GM08714 (cell line): ENCODE data around the gene TEX53.

ENCODE experiments used
- H3K4me3 ChIP-seq: fragments of 200-500 bp; sonication (Bioruptor generic); 2 replicates; pipeline ENCODE4 v1.5.1; 2014; ENCODE audit warnings: mild to moderate bottlenecking, low read length, inconsistent platforms
- ZNF274 ChIP-seq: IDR thresholded peaks from 2 replicates; pipeline ENCODE4 v1.6.1; 2012; ENCODE audit warnings: mild to moderate bottlenecking, low read depth, low read length

The TEX53 gene

DNA sequence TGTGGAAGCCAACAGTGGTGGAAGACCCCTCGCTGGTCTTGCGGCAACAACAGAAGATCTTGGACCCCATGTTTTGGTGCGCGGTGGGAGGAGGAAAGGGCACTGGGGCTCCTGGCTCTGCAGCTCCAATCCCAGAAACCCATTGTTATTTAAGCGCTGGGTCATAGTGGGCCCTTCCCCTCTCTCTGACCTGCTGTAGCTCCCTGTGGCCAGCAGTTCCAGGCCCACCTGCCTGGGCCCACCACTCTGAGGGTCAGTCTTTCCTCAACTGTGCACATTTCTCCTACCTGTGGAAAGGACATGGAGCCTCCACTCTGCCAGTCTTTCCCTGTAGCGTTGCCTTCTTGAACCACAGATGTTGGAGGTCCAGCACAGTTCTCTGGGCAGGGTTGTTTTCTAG is at the start of gene TEX53:
TSS of gene TEX53 (minus strand) at position 101 of the 400 bp plus-strand sequence. CDS start at position 70, 31 bp downstream.
- H3K4me3 ChIP-seq, result no peak within 1 kb of the TSS
- TF ChIP-seq ZNF274, result no peak

DNA sequence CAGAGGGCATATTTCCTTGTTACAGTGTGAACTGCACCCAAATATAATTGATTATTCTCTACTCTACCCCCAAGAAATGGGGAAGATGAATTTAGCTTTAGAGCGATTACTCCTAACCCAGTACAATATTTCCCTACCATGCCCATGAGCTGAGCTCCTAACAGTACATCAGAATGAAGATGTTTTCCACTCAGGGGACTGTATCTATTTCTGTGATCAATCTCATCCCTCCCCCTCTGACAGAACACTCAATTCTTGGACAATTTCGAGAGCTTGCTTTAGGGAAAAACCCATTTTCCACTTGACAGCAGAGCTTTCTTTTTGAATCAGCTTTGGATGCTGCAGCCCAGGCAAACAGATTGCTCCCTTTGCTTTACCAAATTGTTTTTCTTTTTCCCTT is 49.1 kb upstream of the TEX53 start:
- TF ChIP-seq ZNF274, result no peak
- no peak overlapping the region for H3K4me3 ChIP-seq

DNA sequence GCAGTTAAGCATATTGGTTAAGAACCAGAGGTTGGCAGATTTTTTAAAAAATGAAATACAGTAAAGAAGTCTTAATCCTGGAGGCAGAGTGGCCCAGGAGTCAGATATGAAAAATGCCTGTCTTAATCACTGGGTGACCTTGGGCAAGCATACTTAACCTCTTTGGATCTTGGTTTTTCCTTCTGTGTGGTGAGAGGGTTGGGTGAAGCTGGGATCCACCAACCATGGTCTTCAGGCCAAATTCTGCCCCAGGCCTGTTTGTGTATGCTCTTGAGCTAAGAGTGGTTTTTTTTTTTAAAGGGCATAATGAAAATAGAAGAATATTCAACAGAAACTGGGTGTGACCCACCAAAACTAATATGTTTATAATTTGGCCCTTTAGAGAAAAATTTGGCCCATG is 44.4 kb upstream of the TEX53 start:
- H3K4me3 ChIP-seq, result no peak overlapping the region
- no peak for TF ChIP-seq ZNF274

DNA sequence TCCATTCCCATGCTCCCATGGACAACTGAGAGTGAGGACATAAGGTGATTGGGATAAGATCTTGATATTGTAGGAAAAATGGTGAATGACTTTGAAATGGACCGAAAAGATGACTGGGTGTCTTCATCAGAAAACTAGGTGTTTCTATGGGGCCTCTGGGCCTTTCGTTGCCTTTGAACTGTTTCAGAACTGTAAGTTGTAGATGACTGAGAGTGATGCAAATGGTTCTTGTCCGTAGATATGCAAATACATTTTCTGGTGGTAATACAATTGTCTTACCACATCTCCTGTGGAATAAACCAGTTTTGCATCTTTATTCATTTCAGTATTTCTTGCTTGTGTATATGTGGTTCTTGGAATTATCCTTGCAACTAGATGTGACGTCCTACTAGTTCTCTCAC is 40.3 kb upstream of the TEX53 start:
- H3K4me3 ChIP-seq, result no peak overlapping the region
- no peak for TF ChIP-seq ZNF274

DNA sequence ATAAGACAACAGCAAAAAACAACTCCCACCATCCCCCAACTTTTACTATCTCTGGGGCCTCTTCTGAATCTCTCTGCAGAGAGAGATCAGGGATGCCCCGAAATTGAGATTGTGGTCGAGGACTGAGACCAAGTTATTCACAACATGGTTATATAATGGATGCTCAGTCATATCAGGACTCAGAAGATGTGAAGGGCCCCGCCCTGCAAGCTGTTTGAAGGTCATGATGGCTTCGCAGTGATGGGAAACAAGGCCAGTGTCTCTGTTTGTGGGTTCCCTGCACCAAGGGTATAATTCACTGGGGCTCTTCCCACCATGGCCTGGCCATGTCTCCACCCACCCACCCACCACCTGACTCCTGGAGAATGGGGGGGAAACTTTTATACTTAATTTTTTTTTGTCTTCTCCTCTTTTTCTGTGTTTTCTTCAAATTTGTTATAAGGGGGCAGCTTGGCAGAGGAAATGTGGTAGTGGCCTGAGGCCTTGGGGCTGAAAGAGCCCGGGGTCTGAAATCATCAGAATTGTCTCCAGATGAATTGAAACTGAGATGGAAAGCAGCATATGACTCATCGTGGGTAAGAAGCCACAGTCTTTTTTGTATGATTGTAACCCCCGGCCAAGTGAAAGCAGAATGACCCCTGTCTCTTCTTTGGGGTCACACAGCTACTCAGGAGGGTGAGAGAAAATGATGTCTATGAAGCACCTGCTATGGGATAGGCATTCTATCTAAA is 39.4 kb upstream of the TEX53 start:
- no peak for TF ChIP-seq ZNF274
- no peak overlapping the region for H3K4me3 ChIP-seq

DNA sequence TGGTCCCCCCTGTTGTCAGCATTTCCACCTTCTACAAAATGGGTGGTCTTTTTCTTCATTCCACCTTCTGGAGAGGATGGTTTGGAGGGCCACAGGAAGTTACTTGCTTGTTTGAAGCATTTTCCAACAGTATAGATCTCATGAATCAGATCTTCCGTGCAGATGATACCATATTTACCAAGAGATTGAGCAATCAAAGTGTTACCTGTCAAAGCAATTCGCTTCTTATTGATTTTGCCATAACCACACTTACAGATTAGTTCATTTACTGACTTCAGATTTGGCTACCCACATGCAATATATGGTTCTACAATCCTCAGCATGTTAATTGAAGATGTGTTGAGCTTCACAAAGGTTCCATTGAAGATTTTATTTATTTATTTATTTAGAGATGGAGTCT is 38.3 kb upstream of the TEX53 start:
- H3K4me3 ChIP-seq, result no peak overlapping the region
- no peak for TF ChIP-seq ZNF274

DNA sequence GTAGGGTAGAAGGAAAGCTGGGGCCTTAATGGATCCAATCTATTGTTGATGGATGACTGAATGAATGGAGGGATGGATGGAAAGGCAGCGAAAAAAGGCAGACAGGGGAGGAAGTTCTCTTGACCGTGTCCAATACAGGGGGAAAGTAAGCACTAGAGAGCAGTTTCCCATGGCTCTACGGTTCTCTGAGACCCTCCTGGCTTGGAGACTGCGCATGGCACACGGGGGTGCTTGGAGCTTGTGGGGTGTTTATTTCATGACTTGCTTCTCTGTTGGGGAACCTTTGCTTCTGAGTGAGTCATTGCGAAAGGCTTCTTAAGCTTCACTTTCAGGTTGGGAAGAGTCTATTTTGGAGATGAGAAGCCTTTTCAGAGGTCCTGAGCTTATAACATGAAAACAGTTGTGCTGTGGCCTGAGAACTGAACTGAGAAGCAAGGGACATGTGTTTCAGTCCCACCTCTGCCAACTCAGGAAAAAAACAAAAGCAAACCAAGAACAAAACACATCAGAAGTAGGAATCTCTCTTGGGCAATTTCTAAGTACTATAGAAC is 37.2 kb upstream of the TEX53 start:
- TF ChIP-seq ZNF274, result no peak

DNA sequence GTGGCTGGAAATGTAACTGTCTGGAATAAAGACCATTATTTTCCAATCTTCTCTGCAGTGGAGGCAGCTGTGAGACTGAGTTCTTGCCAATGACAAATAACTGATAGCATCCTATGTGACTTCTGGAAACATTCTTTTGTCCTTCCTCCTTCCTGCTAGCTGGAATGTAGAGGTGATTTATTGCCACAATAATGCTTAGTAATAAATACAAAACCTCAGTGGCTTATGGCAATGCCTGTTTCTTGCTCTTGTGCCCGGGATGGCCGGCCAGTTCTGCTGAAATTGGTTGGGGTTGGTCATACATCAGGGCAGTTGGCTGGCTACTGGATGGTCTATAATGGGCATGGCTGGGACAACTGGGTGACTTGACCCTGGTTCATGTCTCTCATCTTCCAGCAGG is 36.5 kb upstream of the TEX53 start:
- no peak for TF ChIP-seq ZNF274
- H3K4me3 ChIP-seq, result no peak overlapping the region

More for the DNA sequence above, 37.2 kb upstream of the TEX53 start:
- H3K4me3 ChIP-seq, result no peak overlapping the region

DNA sequence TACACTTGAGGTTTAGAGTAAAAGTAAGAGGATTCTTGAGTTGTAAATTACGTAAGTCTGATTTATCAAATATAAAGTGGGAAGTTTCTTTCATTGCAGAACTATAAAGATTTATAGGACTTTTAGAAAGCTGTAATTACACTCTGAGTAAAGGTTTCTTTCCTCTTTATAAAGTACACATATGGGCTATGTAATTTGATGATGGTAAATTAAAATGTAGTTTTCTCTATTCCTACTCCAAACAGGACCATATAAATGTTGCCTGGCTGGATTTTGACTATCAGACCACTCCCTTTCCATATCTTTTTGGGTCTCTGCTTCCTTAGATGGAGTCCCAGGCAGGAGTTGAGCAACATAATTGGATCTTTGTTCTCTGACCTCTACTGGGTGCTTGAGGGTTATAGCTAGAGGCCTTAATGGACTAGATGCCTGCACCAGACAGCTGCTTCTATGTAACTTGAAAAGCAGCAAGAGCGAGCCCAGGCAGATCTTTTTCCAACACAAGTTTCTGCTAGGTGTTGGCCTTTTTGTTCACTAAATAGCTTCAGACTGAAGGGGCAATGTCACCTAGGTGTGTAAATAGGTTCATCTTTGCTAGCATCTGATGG is 35.7 kb upstream of the TEX53 start:
- no peak for TF ChIP-seq ZNF274
- no peak overlapping the region for H3K4me3 ChIP-seq

DNA sequence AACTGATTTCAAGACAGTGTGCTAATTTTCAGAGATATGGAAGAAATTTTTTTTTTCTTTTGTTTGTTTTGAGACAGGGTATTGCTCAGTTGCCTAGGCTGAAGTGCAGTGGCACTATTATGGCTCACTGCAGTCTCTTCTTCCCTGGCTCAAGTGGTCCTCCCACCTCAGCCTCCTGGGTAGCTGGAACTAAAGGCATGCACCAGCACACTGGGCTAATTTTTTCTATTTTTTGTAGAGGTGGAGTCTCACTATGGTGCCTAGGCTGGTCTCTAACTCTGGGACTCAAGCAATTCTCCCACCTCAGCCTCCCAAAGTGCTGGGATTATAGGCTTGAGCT is 34.3 kb upstream of the TEX53 start:
- no peak overlapping the region for H3K4me3 ChIP-seq
- TF ChIP-seq ZNF274, result no peak

DNA sequence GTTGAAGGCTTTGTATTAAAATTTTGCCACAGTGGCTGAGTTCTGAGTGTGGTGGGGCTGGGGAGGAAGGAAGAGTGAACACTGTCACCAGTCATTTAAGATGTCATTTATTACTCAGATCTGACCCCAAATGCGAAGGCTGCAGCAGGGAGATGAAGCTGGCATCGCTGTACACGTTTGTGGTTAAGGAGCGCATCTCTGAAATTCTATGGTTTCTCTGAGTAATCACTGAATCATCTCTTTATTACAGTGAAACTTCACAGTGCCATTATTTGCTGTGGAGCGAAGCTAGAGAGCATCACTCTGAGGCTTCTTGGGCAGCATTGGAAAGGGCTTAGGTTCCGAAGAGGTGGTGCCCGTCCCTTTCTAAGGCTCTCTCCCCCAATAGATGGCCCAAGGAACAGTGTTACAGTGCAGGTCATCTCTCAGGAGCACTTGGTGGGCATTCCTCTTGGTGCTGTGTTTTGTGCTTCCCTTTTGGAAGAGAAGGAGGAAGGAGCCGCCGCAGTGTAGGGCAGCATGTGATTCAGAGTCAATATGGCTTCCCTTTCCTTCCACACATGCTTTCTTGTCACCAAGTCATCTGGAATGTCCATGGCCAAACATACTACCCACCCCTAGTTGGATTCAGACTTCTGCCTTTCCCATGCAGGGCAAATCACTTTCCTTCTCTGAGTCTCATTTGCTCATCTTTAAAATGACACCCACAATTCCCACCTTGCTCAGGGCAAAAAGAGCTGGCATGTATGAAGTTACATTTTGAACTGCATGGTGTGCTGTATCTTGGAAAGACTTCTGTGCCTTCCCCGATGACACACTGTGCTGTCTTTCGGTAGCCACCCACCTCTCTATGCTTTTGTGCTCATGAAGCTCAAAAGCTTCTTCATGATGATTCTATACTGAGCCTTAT is 33.7 kb upstream of the TEX53 start:
- H3K4me3 ChIP-seq, result no peak overlapping the region
- no peak for TF ChIP-seq ZNF274

DNA sequence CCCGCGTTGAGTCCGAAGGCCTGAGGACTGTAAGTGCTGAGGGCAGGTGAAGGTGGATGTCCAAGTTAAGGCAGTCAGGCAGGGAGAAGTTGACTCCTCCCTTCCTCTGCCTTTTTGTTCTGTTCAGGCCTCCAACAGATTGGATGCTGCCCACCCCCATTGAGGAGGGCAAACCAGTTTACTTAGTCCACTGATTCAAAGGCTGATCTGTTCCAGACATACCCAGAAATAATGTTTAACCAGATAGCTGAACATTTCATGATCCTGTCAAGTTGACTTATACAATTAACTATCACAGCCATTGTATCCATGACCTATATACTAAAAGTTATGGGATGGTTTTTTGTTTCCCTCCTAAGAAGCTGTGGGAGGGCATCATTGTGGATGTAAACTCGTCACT is 32.7 kb upstream of the TEX53 start:
- no peak for TF ChIP-seq ZNF274
- no peak overlapping the region for H3K4me3 ChIP-seq

DNA sequence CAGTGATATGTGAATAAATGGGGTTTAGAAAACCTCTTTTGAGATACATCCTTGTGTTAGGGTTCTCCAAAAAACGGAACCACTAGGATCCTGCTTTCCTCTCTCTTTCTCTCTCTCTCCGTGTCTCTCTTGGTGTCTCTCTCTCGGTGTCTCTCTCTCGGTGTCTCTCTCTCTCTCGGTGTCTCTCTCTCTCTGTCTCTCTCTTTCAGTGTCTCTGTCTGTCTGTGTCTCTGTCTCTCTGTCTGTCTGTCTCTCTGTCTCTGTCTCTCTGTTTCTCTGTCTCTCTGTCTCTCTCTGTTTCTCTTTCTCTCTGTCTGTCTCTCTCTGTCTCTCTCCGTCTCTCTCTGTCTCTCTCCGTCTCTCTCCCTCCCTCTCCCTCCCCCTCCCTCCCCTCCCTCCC is 32.2 kb upstream of the TEX53 start:
- H3K4me3 ChIP-seq, result no peak overlapping the region
- TF ChIP-seq ZNF274, result no peak

DNA sequence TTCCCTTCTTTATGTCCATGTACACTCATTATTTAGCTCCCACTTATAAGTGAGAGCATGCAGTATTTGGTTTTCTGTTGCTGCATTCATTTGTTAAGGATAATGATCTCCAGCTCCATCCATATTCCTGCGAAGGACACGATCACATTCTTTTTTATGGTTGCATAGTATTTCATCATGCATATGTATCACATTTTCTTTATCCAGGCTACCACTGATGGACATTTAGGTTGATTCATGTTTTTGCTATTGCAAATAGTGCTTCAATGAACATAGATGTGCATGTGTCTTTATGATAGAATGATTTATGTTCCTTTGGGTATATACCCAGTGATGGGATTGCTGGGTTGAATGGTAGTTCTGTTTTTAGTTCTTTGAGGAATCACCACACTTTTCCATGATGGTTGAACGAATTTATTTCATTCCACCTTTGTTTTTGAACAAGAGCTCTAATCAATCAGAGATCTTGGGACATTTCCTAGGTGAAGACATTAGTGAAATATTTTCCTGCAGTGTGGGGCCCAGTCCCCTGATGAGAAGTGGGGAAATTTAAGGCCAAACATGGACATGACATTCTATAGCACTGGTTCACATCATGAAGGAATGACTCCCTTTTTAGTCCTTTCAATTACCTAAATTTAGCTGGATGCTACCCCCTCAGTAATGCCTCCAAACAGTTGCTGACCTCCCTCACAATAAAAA is 31.5 kb upstream of the TEX53 start:
- no peak for TF ChIP-seq ZNF274
- H3K4me3 ChIP-seq, result no peak overlapping the region
